ENCODE measurements around the gene PDXK. TPM values are rescaled to one million over a fixed set of nuclear protein-coding genes. Genes with fewer than 3 reads are reported as not detected.

The PDXK gene
- total RNA-seq, 2 donors from 2014 or later: 155 to 188 TPM

DNA sequence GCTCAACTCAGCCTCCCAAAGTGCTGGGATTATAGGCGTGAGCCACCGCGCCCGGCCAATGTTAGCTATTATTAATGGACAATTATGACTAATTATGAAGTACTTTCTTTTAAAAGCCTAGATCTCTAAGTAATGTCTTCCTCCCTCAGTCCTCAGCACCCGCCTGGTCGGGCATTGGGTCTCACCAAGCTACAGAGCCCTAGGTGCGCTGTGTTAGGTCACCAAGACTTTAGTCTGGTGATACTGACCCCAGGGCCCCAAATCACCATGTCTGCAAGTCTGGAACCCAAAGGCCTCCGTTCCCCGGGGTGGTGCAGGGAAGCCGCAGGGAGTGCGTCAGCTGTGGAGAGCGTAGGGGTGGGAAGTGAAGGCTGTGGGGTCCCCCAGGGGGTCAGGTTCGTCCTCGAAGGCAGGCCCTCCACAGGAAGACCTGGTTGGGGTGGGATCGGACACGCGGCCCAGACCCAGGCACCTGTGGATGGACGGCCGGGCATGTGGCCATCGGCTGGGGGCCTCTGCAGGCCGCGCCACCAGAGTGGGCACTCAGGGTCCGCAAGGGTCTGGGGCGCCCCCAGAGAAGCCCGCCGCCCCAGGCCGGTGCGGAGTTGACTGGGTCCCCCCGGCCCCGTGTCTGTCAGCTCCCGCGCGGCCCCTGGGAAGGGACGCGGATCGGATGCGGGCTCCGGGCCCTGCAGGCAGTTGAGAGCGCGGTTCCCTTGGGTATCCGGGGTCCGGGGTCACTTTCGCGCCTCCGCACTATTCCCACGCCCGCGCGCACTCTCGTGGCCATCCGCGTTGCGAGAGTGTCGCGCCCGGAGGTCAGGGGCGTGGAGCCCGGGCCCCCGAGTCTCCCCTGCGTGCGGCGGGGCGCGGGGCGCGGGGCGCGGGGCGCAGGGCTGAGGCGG is 710 bp upstream of the PDXK start:
- Histone ChIP-seq H3K4me1 (peaks cover 17% of the 10 kb centered on the region), H3K27ac (peak overlapping the region; percentile 84), H3K27me3 (no peaks in the 10 kb centered on the region), H3K36me3 (no peaks in the 10 kb centered on the region), H3K9ac (ENCODE audit: low read depth in 2 of 2, low read length in 2 of 2) (peak overlapping the region; percentile 77 to 100), H3K4me3 (peak overlapping the region; percentile 90), H3K9me3 (no peaks in the 10 kb centered on the region)
- intact Hi-C loops (cut with DNase I): no loop called here
- TF ChIP-seq, protein P1, sequence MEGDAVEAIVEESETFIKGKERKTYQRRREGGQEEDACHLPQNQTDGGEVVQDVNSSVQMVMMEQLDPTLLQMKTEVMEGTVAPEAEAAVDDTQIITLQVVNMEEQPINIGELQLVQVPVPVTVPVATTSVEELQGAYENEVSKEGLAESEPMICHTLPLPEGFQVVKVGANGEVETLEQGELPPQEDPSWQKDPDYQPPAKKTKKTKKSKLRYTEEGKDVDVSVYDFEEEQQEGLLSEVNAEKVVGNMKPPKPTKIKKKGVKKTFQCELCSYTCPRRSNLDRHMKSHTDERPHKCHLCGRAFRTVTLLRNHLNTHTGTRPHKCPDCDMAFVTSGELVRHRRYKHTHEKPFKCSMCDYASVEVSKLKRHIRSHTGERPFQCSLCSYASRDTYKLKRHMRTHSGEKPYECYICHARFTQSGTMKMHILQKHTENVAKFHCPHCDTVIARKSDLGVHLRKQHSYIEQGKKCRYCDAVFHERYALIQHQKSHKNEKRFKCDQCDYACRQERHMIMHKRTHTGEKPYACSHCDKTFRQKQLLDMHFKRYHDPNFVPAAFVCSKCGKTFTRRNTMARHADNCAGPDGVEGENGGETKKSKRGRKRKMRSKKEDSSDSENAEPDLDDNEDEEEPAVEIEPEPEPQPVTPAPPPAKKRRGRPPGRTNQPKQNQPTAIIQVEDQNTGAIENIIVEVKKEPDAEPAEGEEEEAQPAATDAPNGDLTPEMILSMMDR (IDR thresholded peaks at IDR 0.05): no peak
- DNase-seq: no peak

DNA sequence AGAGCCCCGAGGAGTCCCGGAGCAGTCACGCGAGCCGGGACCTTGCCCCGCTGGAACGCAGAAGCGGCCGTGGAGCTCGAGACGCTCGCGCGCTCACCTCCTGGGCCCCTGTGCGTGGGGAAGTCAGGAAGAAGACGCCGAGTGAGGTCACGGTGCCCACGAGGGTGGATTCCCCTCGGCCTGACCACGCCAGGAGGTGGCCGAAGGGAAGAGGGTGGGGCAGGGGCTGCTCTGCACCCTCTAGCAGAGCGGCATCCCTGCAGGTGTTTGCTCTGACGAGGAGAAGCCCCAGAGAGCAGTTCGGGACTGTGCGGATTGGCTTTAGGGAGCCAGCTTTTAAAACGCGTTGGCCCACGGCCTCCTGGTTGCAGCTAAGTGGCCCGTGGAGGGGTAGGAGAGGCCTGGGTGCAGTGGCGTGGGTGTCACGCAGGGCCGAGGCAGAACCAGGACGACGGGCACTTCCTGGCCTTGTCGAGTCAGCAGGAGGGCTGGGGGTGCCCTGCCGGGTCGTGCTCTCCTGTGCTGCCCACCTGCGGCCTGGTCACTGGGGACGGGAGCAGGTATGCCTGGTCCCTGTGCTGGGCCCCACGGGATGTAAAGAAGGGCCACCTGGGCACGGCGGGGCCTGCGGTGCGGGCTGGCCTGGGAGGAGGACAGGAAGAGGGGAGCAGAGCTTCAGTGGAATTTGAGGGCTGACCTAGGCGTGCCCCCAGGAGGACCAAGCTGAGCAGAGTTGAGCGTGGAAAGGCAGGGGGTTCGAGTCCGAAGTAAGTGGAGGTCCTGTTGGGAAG is 1.0 kb downstream of the PDXK start:
- Histone ChIP-seq H3K36me3 (no peaks in the 10 kb centered on the region), H3K27me3 (no peaks in the 10 kb centered on the region), H3K4me3 (peak overlapping the region; percentile 90), H3K9ac (ENCODE audit: low read depth in 2 of 2, low read length in 2 of 2) (peak overlapping the region; percentile 90 to 100), H3K27ac (peak overlapping the region; percentile 84), H3K9me3 (no peaks in the 10 kb centered on the region), H3K4me1 (peaks cover 17% of the 10 kb centered on the region)
- intact Hi-C loops (cut with DNase I): no loop called here
- no peak for DNase-seq
- TF ChIP-seq, protein P1 (IDR thresholded peaks at IDR 0.05): no peak

DNA sequence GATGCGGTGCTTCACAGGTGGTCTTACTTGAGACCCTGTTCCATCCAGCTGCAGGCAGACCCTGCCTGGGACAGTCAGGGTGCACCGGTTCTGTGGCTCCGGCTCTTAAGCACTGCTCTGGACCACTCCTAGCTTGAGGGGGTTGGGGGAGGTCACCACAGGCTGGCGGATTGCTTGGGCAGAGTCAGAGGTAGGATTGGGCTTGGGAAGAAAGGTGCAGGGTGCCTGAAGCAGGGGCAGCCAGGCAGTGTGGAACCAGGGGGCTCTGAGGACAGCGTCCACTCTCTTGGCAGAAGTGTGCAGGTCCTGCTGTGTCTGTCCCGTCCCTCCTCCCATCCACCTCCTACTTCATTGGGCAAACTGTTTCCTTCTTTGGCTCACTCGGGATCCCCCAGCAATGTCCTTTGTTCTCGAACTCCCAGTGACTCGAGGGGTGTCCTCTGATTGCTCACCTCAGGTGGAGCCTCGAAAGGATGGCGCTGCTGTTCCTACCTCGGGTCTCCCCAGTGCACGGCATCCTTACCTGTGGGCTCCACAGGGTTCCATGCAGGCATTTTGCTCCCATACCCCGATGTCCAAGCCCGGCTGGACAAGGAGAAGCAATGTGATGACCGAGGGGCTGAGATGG is 1.7 kb downstream of the PDXK start:
- no peaks in the 10 kb centered on the region for H3K9me3 ChIP-seq
- peaks cover 23% of the 10 kb centered on the region for H3K4me1 ChIP-seq
- DNase-seq: no peak
- H3K4me3 ChIP-seq: peak overlapping the region; percentile 90
- intact Hi-C loops (cut with DNase I): no loop called here
- no peaks in the 10 kb centered on the region for H3K36me3 ChIP-seq
- TF ChIP-seq, protein P1 (IDR thresholded peaks at IDR 0.05): no peak
- peak overlapping the region; percentile 84 for H3K27ac ChIP-seq
- peak overlapping the region; percentile 90 to 100 for H3K9ac ChIP-seq (ENCODE audit: low read depth in 2 of 2, low read length in 2 of 2)
- no peaks in the 10 kb centered on the region for H3K27me3 ChIP-seq

DNA sequence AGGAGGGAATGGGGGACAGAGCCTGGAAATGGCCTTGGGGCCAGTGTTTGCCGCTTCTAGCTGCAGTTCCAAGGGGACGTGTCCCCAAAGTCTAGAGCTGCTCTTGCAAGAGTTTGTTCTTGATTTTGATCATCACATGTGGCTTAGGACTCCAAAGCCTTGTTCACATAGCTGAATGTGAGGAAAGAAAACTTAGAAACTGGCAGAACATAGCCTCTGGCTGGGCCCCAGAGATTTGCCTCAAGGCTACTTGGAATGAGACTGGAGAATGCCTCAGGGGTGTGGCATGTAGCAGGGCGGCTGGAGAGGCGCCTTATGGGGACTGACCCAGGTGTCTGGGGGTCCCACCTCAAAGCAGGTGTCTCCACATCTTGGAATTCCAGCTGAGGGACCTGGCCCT is 2.3 kb downstream of the PDXK start:
- TF ChIP-seq, protein P1 (IDR thresholded peaks at IDR 0.05): no peak
- no peaks in the 10 kb centered on the region for H3K27me3 ChIP-seq
- intact Hi-C loops (cut with DNase I): no loop called here
- no peak overlapping the region for H3K27ac ChIP-seq
- no peaks in the 10 kb centered on the region for H3K9me3 ChIP-seq
- no peak for DNase-seq
- peaks cover 25% of the 10 kb centered on the region for H3K4me1 ChIP-seq
- H3K36me3 ChIP-seq: no peaks in the 10 kb centered on the region
- peak overlapping the region in 1 of 2 donors; percentile 90 for H3K9ac ChIP-seq (ENCODE audit: low read depth in 2 of 2, low read length in 2 of 2)
- peak overlapping the region; percentile 90 for H3K4me3 ChIP-seq

DNA sequence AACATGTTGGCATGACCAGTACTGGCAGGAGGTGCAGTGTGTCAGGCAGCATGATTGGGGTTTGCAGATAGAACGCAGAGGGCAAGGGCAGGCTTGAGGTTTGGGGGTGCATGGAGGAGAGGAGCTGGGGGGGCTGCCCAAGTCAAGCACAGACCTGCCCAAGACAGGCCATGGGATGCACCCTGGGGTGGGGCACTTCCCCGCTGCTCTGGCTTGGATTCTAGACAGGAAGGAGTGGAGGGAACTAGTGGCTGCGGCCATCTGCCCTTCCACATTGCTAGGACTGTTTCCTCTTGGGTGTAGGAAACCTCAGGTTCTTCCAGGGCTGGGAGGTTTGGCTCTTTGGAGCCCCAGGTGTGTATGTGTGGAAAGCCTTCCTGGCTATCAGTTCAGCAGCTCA is 3.0 kb downstream of the PDXK start:
- no peaks in the 10 kb centered on the region for H3K36me3 ChIP-seq
- TF ChIP-seq, protein P1 (IDR thresholded peaks at IDR 0.05): no peak
- no peak overlapping the region for H3K4me3 ChIP-seq
- intact Hi-C loops (cut with DNase I): no loop called here
- H3K27me3 ChIP-seq: no peaks in the 10 kb centered on the region
- peaks cover 26% of the 10 kb centered on the region for H3K4me1 ChIP-seq
- no peak for DNase-seq
- peak overlapping the region in 1 of 2 donors; percentile 17 for H3K9ac ChIP-seq (ENCODE audit: low read depth in 2 of 2, low read length in 2 of 2)
- H3K27ac ChIP-seq: no peak overlapping the region
- H3K9me3 ChIP-seq: no peaks in the 10 kb centered on the region

All from colonic mucosa (tissue), 4 donors.